AG10803 (cell line): ENCODE results near the gene GPR68.

Experiments
- DNase-seq: peaks from one replicate; pipeline ENCODE4 v3.0.0; 2010; ENCODE audit warnings: low read depth
- H3K4me3 ChIP-seq: 2 replicates; pipeline ENCODE4 v1.5.1; 2011; ENCODE audit warnings: mild to moderate bottlenecking, low read length, control low read depth
- TF ChIP-seq, protein P1 (sequence below): conservative IDR thresholded peaks from 2 replicates; pipeline ENCODE4 v1.5.1; 2011; ENCODE audit warnings: mild to moderate bottlenecking, low read length, control low read depth, inconsistent platforms

GPR68 gene

GRCh38 chr14:91234791-91235114, 9.8 kb downstream of the GPR68 start:
- TF ChIP-seq, protein P1, sequence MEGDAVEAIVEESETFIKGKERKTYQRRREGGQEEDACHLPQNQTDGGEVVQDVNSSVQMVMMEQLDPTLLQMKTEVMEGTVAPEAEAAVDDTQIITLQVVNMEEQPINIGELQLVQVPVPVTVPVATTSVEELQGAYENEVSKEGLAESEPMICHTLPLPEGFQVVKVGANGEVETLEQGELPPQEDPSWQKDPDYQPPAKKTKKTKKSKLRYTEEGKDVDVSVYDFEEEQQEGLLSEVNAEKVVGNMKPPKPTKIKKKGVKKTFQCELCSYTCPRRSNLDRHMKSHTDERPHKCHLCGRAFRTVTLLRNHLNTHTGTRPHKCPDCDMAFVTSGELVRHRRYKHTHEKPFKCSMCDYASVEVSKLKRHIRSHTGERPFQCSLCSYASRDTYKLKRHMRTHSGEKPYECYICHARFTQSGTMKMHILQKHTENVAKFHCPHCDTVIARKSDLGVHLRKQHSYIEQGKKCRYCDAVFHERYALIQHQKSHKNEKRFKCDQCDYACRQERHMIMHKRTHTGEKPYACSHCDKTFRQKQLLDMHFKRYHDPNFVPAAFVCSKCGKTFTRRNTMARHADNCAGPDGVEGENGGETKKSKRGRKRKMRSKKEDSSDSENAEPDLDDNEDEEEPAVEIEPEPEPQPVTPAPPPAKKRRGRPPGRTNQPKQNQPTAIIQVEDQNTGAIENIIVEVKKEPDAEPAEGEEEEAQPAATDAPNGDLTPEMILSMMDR, result no peak
- H3K4me3 ChIP-seq, result no peak overlapping the region
- no peak for DNase-seq

DNA sequence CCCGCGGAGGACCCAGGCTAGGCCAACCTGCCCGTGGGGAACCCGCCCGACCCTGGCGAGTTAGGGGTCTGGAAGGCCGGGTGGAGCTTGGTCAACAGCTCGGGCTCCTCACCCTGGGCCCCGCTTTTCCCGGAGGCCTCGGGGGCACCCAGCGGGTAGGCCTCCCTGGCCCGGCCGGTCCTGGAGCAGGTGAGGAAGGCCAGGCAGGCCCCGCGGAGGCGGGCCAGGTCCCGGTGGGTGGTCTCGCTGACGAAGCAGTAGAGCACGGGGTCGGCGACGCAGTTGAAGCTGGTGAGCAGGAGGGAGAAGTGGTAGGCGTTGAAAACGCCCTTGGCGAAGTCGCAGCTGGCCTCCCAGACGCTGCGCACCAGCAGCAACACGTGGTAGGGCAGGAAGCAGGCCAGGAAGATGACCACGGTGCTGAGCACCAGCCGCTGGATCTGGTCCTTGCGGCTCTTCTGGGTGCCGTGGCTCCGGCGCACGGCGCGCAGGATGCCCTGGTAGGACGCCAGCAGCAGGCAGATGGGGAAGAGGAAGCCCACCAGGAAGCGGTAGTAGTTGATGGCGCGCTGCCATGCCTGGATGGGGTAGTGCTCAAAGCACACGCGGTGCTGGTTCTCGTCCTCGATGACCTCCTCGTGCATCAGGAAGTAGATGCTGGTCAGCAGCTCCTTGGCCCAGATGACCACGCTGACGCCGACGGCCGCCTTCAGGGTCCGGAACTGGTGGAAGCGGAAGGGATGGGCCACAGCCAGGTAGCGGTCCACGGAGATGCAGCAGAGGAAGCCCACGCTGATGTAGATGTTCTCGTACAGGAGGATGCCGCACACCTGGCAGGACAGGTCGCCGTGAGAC, 10.3 kb downstream of the GPR68 start:
- TF ChIP-seq, protein P1, result no peak
- no peak for DNase-seq
- H3K4me3 ChIP-seq, result no peak overlapping the region

- no peak for DNase-seq
- TF ChIP-seq, protein P1, result no peak
- H3K4me3 ChIP-seq, result no peak overlapping the region
These were observed 11.9 kb downstream of the GPR68 start for GRCh38 chr14:91232603-91233002.

- no peak for DNase-seq
- H3K4me3 ChIP-seq, result no peak overlapping the region
- TF ChIP-seq, protein P1, result no peak
These were observed 12.5 kb downstream of the GPR68 start for GRCh38 chr14:91232052-91232451.

GRCh38 chr14:91231446-91231845, 13.1 kb downstream of the GPR68 start:
- DNase-seq, result peak; percentile 67
- TF ChIP-seq, protein P1, result no peak
- no peak overlapping the region for H3K4me3 ChIP-seq

- DNase-seq, result no peak
- TF ChIP-seq, protein P1, result no peak
- no peak overlapping the region for H3K4me3 ChIP-seq
These were observed 14.0 kb downstream of the GPR68 start for GRCh38 chr14:91230397-91231035.

- TF ChIP-seq, protein P1, result no peak
- DNase-seq, result peak; percentile 76
- H3K4me3 ChIP-seq, result no peak overlapping the region
These were observed 14.7 kb downstream of the GPR68 start for GRCh38 chr14:91229743-91230200.
